ENCODE data around the gene PPP2R5E.
A peak's percentile ranks its signal among the peaks of the same experiment; 100 is the strongest.
"Not testable (repeated sequence)": the region's sequence is repeated elsewhere in the genome, so short reads cannot be mapped to it uniquely, and the experiment has no call there.

The PPP2R5E gene

GRCh38 chr14:63543000-63543825 is at the start of gene PPP2R5E:
TSS of gene PPP2R5E (minus strand) at chr14:63543377. CDS start at chr14:63539685, 3,692 bp downstream.
- FAIRE-seq: peak; percentile 92

GRCh38 chr14:63583046-63583445 is 39.9 kb upstream of the PPP2R5E start:
- FAIRE-seq: not testable (repeated sequence)

- FAIRE-seq: no peak
Measured at GRCh38 chr14:63581491-63581890, 38.3 kb upstream of the PPP2R5E start.

- no peak for FAIRE-seq
Measured at GRCh38 chr14:63578300-63578699, 35.1 kb upstream of the PPP2R5E start.

GRCh38 chr14:63573581-63573980 is 30.4 kb upstream of the PPP2R5E start:
- no peak for FAIRE-seq

- no peak for FAIRE-seq
Measured at GRCh38 chr14:63565448-63565847, 22.3 kb upstream of the PPP2R5E start.

GRCh38 chr14:63564318-63564717 is 21.1 kb upstream of the PPP2R5E start:
- FAIRE-seq: no peak

GRCh38 chr14:63563370-63564026 is 20.3 kb upstream of the PPP2R5E start:
- no peak for FAIRE-seq

- no peak for FAIRE-seq
Measured at GRCh38 chr14:63562405-63562804, 19.2 kb upstream of the PPP2R5E start.

- no peak for FAIRE-seq
Measured at GRCh38 chr14:63555572-63555971, 12.4 kb upstream of the PPP2R5E start.

GRCh38 chr14:63551332-63551731 is 8.2 kb upstream of the PPP2R5E start:
- no peak for FAIRE-seq

GRCh38 chr14:63547798-63548335 is 4.7 kb upstream of the PPP2R5E start:
- FAIRE-seq: no peak

- no peak for FAIRE-seq
Measured at GRCh38 chr14:63545431-63545830, 2.3 kb upstream of the PPP2R5E start.

- FAIRE-seq: no peak
Measured at GRCh38 chr14:63544591-63545299, 1.6 kb upstream of the PPP2R5E start.

GRCh38 chr14:63543826-63544406 is 739 bp upstream of the PPP2R5E start:
- FAIRE-seq: no peak

GRCh38 chr14:63542231-63542999 is 762 bp downstream of the PPP2R5E start:
- FAIRE-seq: no peak

- no peak for FAIRE-seq
Measured at GRCh38 chr14:63535918-63536317, 7.3 kb downstream of the PPP2R5E start.

GRCh38 chr14:63533474-63533873 is 9.7 kb downstream of the PPP2R5E start:
- no peak for FAIRE-seq

- FAIRE-seq: no peak
Measured at GRCh38 chr14:63524537-63525155, 18.5 kb downstream of the PPP2R5E start.

GRCh38 chr14:63523735-63524426 is 19.3 kb downstream of the PPP2R5E start:
- no peak for FAIRE-seq

GRCh38 chr14:63522511-63522910 is 20.7 kb downstream of the PPP2R5E start:
- not testable (repeated sequence) for FAIRE-seq
